ENCODE measurements around the gene TULP4.
"Not testable (repeated sequence)": the region's sequence is repeated elsewhere in the genome, so short reads cannot be mapped to it uniquely, and the experiment has no call there.

Gene TULP4

GRCh38 chr6:158402184-158402583, 89.9 kb downstream of the TULP4 start:
- H3K27me3 ChIP-seq (ENCODE audit: control insufficient read depth, insufficient read depth, low read length) = no peaks in the 10 kb centered on the region

GRCh38 chr6:158405321-158405831, 93.1 kb downstream of the TULP4 start:
- H3K9ac ChIP-seq (ENCODE audit: low read depth, low read length) = not testable (repeated sequence)
- peaks cover 34% of the 10 kb centered on the region for H3K4me1 ChIP-seq (ENCODE audit: control insufficient read depth, insufficient read depth, low read length)

More at GRCh38 chr6:158402184-158402583, 89.9 kb downstream of the TULP4 start:
- H3K4me2 ChIP-seq (ENCODE audit: low read length) = no peak overlapping the region
- no peaks in the 10 kb centered on the region for H3K9me3 ChIP-seq (replicated peaks; ENCODE audit: low read length)
- H3K9ac ChIP-seq (ENCODE audit: low read depth, low read length) = no peak overlapping the region
- peaks cover 10% of the 10 kb centered on the region for H3K4me1 ChIP-seq (ENCODE audit: control insufficient read depth, insufficient read depth, low read length)
- H3K4me3 ChIP-seq (ENCODE audit: low read length) = no peak overlapping the region
- H3K36me3 ChIP-seq (ENCODE audit: insufficient read depth, low read length) = no peaks in the 10 kb centered on the region

GRCh38 chr6:158405933-158406332, 93.7 kb downstream of the TULP4 start:
- H3K9me3 ChIP-seq (replicated peaks; ENCODE audit: low read length) = no peaks in the 10 kb centered on the region
- no peak overlapping the region for H3K9ac ChIP-seq (ENCODE audit: low read depth, low read length)
- H3K27me3 ChIP-seq (ENCODE audit: control insufficient read depth, insufficient read depth, low read length) = no peaks in the 10 kb centered on the region
- H3K4me1 ChIP-seq (ENCODE audit: control insufficient read depth, insufficient read depth, low read length) = peaks cover 38% of the 10 kb centered on the region
- peak overlapping the region; percentile 15 for H3K4me2 ChIP-seq (ENCODE audit: low read length)
- no peak overlapping the region for H3K4me3 ChIP-seq (ENCODE audit: low read length)
- H3K36me3 ChIP-seq (ENCODE audit: insufficient read depth, low read length) = no peaks in the 10 kb centered on the region

More at GRCh38 chr6:158405321-158405831, 93.1 kb downstream of the TULP4 start:
- H3K9me3 ChIP-seq (replicated peaks; ENCODE audit: low read length); H3K36me3 ChIP-seq (ENCODE audit: insufficient read depth, low read length); H3K27me3 ChIP-seq (ENCODE audit: control insufficient read depth, insufficient read depth, low read length); H3K4me3 ChIP-seq (ENCODE audit: low read length): not testable (repeated sequence)
- peak overlapping the region; percentile 15 for H3K4me2 ChIP-seq (ENCODE audit: low read length)

GRCh38 chr6:158406736-158407135, 94.5 kb downstream of the TULP4 start:
- H3K9ac ChIP-seq (ENCODE audit: low read depth, low read length) = no peak overlapping the region
- H3K4me1 ChIP-seq (ENCODE audit: control insufficient read depth, insufficient read depth, low read length) = peaks cover 41% of the 10 kb centered on the region
- no peak overlapping the region for H3K4me2 ChIP-seq (ENCODE audit: low read length)
- no peaks in the 10 kb centered on the region for H3K9me3 ChIP-seq (replicated peaks; ENCODE audit: low read length)
- no peak overlapping the region for H3K4me3 ChIP-seq (ENCODE audit: low read length)
- H3K36me3 ChIP-seq (ENCODE audit: insufficient read depth, low read length) = no peaks in the 10 kb centered on the region
- no peaks in the 10 kb centered on the region for H3K27me3 ChIP-seq (ENCODE audit: control insufficient read depth, insufficient read depth, low read length)

GRCh38 chr6:158408013-158408412, 95.7 kb downstream of the TULP4 start:
- H3K9ac ChIP-seq (ENCODE audit: low read depth, low read length) = no peak overlapping the region
- no peaks in the 10 kb centered on the region for H3K27me3 ChIP-seq (ENCODE audit: control insufficient read depth, insufficient read depth, low read length)

GRCh38 chr6:158408552-158409130, 96.4 kb downstream of the TULP4 start:
- Histone ChIP-seq H3K36me3 (ENCODE audit: insufficient read depth, low read length) (no peaks in the 10 kb centered on the region), H3K27me3 (ENCODE audit: control insufficient read depth, insufficient read depth, low read length) (no peaks in the 10 kb centered on the region), H3K4me3 (ENCODE audit: low read length) (no peak overlapping the region), H3K9ac (ENCODE audit: low read depth, low read length) (no peak overlapping the region), H3K9me3 (replicated peaks; ENCODE audit: low read length) (no peaks in the 10 kb centered on the region), H3K4me2 (ENCODE audit: low read length) (peak overlapping the region; percentile 39), H3K4me1 (ENCODE audit: control insufficient read depth, insufficient read depth, low read length) (peaks cover 46% of the 10 kb centered on the region)

More at GRCh38 chr6:158408013-158408412, 95.7 kb downstream of the TULP4 start:
- Histone ChIP-seq H3K4me1 (ENCODE audit: control insufficient read depth, insufficient read depth, low read length) (peaks cover 46% of the 10 kb centered on the region), H3K4me3 (ENCODE audit: low read length) (no peak overlapping the region), H3K9me3 (replicated peaks; ENCODE audit: low read length) (no peaks in the 10 kb centered on the region), H3K4me2 (ENCODE audit: low read length) (peak overlapping the region; percentile 39), H3K36me3 (ENCODE audit: insufficient read depth, low read length) (no peaks in the 10 kb centered on the region)

GRCh38 chr6:158409451-158409850, 97.2 kb downstream of the TULP4 start:
- Histone ChIP-seq H3K9me3 (replicated peaks; ENCODE audit: low read length) (no peaks in the 10 kb centered on the region), H3K4me2 (ENCODE audit: low read length) (peak overlapping the region; percentile 1), H3K9ac (ENCODE audit: low read depth, low read length) (no peak overlapping the region), H3K27me3 (ENCODE audit: control insufficient read depth, insufficient read depth, low read length) (no peaks in the 10 kb centered on the region), H3K4me1 (ENCODE audit: control insufficient read depth, insufficient read depth, low read length) (peaks cover 46% of the 10 kb centered on the region), H3K36me3 (ENCODE audit: insufficient read depth, low read length) (peaks cover 3% of the 10 kb centered on the region), H3K4me3 (ENCODE audit: low read length) (no peak overlapping the region)

GRCh38 chr6:158410784-158411183, 98.5 kb downstream of the TULP4 start:
- no peak overlapping the region for H3K4me3 ChIP-seq (ENCODE audit: low read length)
- peaks cover 3% of the 10 kb centered on the region for H3K36me3 ChIP-seq (ENCODE audit: insufficient read depth, low read length)

GRCh38 chr6:158411998-158412397, 99.7 kb downstream of the TULP4 start:
- no peak overlapping the region for H3K9ac ChIP-seq (ENCODE audit: low read depth, low read length)
- peaks cover 3% of the 10 kb centered on the region for H3K36me3 ChIP-seq (ENCODE audit: insufficient read depth, low read length)
- H3K4me1 ChIP-seq (ENCODE audit: control insufficient read depth, insufficient read depth, low read length) = peaks cover 49% of the 10 kb centered on the region
- no peaks in the 10 kb centered on the region for H3K9me3 ChIP-seq (replicated peaks; ENCODE audit: low read length)
- no peak overlapping the region for H3K4me3 ChIP-seq (ENCODE audit: low read length)
- no peak overlapping the region for H3K4me2 ChIP-seq (ENCODE audit: low read length)
- H3K27me3 ChIP-seq (ENCODE audit: control insufficient read depth, insufficient read depth, low read length) = no peaks in the 10 kb centered on the region

More at GRCh38 chr6:158410784-158411183, 98.5 kb downstream of the TULP4 start:
- H3K9me3 ChIP-seq (replicated peaks; ENCODE audit: low read length) = no peaks in the 10 kb centered on the region
- H3K9ac ChIP-seq (ENCODE audit: low read depth, low read length) = no peak overlapping the region
- no peaks in the 10 kb centered on the region for H3K27me3 ChIP-seq (ENCODE audit: control insufficient read depth, insufficient read depth, low read length)
- H3K4me1 ChIP-seq (ENCODE audit: control insufficient read depth, insufficient read depth, low read length) = peaks cover 45% of the 10 kb centered on the region
- no peak overlapping the region for H3K4me2 ChIP-seq (ENCODE audit: low read length)

- no peak overlapping the region for H3K4me2 ChIP-seq (ENCODE audit: low read length)
- H3K4me1 ChIP-seq (ENCODE audit: control insufficient read depth, insufficient read depth, low read length) = peaks cover 56% of the 10 kb centered on the region
- H3K9me3 ChIP-seq (replicated peaks; ENCODE audit: low read length) = no peaks in the 10 kb centered on the region
- peaks cover 3% of the 10 kb centered on the region for H3K36me3 ChIP-seq (ENCODE audit: insufficient read depth, low read length)
- H3K27me3 ChIP-seq (ENCODE audit: control insufficient read depth, insufficient read depth, low read length) = no peaks in the 10 kb centered on the region
- no peak overlapping the region for H3K4me3 ChIP-seq (ENCODE audit: low read length)
- H3K9ac ChIP-seq (ENCODE audit: low read depth, low read length) = no peak overlapping the region
Measured at GRCh38 chr6:158413028-158413427, 100.8 kb downstream of the TULP4 start.

- H3K4me3 ChIP-seq (ENCODE audit: low read length) = no peak overlapping the region
Measured at GRCh38 chr6:158413814-158414565, 101.7 kb downstream of the TULP4 start.

More at GRCh38 chr6:158413814-158414565, 101.7 kb downstream of the TULP4 start:
- H3K9ac ChIP-seq (ENCODE audit: low read depth, low read length) = no peak overlapping the region
- H3K36me3 ChIP-seq (ENCODE audit: insufficient read depth, low read length) = peaks cover 3% of the 10 kb centered on the region
- no peaks in the 10 kb centered on the region for H3K27me3 ChIP-seq (ENCODE audit: control insufficient read depth, insufficient read depth, low read length)
- H3K4me2 ChIP-seq (ENCODE audit: low read length) = no peak overlapping the region
- H3K9me3 ChIP-seq (replicated peaks; ENCODE audit: low read length) = no peaks in the 10 kb centered on the region
- H3K4me1 ChIP-seq (ENCODE audit: control insufficient read depth, insufficient read depth, low read length) = peaks cover 51% of the 10 kb centered on the region

Data from skeletal muscle satellite cell (primary cell).